A549 (cell line): Measurements from ENCODE around the gene SLC5A3.

Experiments
- CBX2 ChIP-seq: fragments of 200-600 bp; sonication (generic); IDR thresholded peaks from 2 replicates; pipeline ENCODE4 v1.6.1; 2016; ENCODE audit warnings: low read depth, mild to moderate bottlenecking, borderline replicate concordance
- HOXB13 ChIP-seq: fragments of 250-450 bp; sonication (Bioruptor Pico); IDR thresholded peaks from 2 replicates; pipeline ENCODE4 v1.5.0; 2020; ENCODE audit warnings: low read depth, mild to moderate bottlenecking, moderate library complexity
- ZC3H11A ChIP-seq: fragments of 450-650 bp; IDR thresholded peaks from 2 replicates; pipeline ENCODE4 v1.6.1; 2014; ENCODE audit warnings: antibody characterized with exemption, mild to moderate bottlenecking
- TF ChIP-seq, protein P1 (sequence below): fragments of >200 bp; sonication (Bioruptor Twin); formaldehyde crosslinking; IDR thresholded peaks from 3 replicates; pipeline ENCODE4 v1.5.1; 2016
- TF ChIP-seq, protein P2 (sequence below): fragments of 450-650 bp; IDR thresholded peaks from 2 replicates; pipeline ENCODE4 v1.6.1; 2014; ENCODE audit warnings: antibody characterized with exemption

DNA sequence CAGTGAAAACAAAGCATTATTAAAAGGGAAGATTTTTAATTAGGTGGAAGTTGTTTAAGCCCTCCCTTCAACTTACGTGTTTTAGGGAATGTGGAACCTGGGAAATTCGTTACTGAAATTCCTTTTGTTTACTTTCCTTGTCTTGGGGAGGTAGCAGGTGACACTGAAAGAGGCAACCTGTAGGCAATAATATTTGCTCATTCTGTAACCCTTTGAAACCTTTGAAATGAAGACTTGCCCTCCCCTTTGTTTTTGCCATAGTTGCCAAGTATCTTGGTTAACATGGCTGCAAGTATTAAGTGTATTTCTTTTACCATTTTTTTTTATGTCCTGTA, 1.7 kb downstream of the SLC5A3 start:
- TF ChIP-seq, protein P1, sequence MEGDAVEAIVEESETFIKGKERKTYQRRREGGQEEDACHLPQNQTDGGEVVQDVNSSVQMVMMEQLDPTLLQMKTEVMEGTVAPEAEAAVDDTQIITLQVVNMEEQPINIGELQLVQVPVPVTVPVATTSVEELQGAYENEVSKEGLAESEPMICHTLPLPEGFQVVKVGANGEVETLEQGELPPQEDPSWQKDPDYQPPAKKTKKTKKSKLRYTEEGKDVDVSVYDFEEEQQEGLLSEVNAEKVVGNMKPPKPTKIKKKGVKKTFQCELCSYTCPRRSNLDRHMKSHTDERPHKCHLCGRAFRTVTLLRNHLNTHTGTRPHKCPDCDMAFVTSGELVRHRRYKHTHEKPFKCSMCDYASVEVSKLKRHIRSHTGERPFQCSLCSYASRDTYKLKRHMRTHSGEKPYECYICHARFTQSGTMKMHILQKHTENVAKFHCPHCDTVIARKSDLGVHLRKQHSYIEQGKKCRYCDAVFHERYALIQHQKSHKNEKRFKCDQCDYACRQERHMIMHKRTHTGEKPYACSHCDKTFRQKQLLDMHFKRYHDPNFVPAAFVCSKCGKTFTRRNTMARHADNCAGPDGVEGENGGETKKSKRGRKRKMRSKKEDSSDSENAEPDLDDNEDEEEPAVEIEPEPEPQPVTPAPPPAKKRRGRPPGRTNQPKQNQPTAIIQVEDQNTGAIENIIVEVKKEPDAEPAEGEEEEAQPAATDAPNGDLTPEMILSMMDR = no peak
- TF ChIP-seq, protein P2, sequence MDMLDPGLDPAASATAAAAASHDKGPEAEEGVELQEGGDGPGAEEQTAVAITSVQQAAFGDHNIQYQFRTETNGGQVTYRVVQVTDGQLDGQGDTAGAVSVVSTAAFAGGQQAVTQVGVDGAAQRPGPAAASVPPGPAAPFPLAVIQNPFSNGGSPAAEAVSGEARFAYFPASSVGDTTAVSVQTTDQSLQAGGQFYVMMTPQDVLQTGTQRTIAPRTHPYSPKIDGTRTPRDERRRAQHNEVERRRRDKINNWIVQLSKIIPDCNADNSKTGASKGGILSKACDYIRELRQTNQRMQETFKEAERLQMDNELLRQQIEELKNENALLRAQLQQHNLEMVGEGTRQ = no peak
- TF ChIP-seq CBX2 (no peak), HOXB13 (CRISPR knock-in tag) (no peak), ZC3H11A (no peak)
